Heart left ventricle (tissue), 16 donors: ENCODE data around the gene KCNMA1. TPM values are rescaled to one million over a fixed set of nuclear protein-coding genes. Genes with fewer than 3 reads are reported as not detected.

ENCODE experiments used
- ATAC-seq, 4 donors: fragments of 200-7000 bp; cut with Tn5 transposase; one replicate each; pipeline ENCODE4 v1.9.1; 2020 to 2022; ENCODE audit warnings: moderate library complexity in 4 of 4, mild to moderate bottlenecking in 3 of 4, moderate number of reproducible peaks in 1 of 4
- DNase-seq, 5 donors: peaks; one replicate each; pipeline ENCODE4 v3.0.0-alpha.2; 2020
- H3K27ac ChIP-seq, 12 donors: fragments of 200-600 bp; sonication (generic) in 4 of 12; one replicate each; pipeline versions ENCODE4 v1.5.0 to v1.8.0; 2016 to 2022; ENCODE audit warnings: mild to moderate bottlenecking in 2 of 12
- H3K27me3 ChIP-seq, 9 donors: fragments of 200-600 bp; sonication (generic) in 2 of 9; one replicate each; pipeline versions ENCODE4 v1.5.1 to v1.8.0; 2016 to 2022; ENCODE audit warnings: mild to moderate bottlenecking in 3 of 9
- H3K36me3 ChIP-seq, 9 donors: fragments of 200-600 bp; sonication (generic) in 2 of 9; one replicate each; pipeline versions ENCODE4 v1.5.0 to v1.8.0; 2018 to 2022; ENCODE audit warnings: mild to moderate bottlenecking in 2 of 9
- H3K4me1 ChIP-seq, 12 donors: fragments of 200-600 bp; sonication (generic) in 4 of 12; one replicate each; pipeline versions ENCODE4 v1.5.0 to v1.8.0; 2016 to 2022; ENCODE audit warnings: mild to moderate bottlenecking in 3 of 12
- H3K4me3 ChIP-seq, 12 donors: fragments of 200-600 bp; sonication (generic) in 4 of 12; one replicate each; pipeline versions ENCODE4 v1.5.0 to v1.8.0; 2017 to 2022; ENCODE audit warnings: mild to moderate bottlenecking in 9 of 12, moderate library complexity in 4 of 12
- H3K9me3 ChIP-seq, 12 donors: fragments of 200-600 bp; sonication (generic) in 4 of 12; one replicate each; pipeline versions ENCODE4 v1.5.0 to v1.8.0; 2016 to 2022; ENCODE audit warnings: mild to moderate bottlenecking in 1 of 12
- CTCF ChIP-seq, 12 donors: fragments of 200-600 bp; sonication (generic) in 4 of 12; IDR thresholded peaks; one replicate each; pipeline versions ENCODE4 v1.5.0 to v1.8.0; 2018 to 2022; ENCODE audit warnings: antibody characterized with exemption in 12 of 12, mild to moderate bottlenecking in 5 of 12
- POLR2A ChIP-seq, 2 donors: fragments of 450-650 bp; IDR thresholded peaks; one replicate each; pipeline ENCODE4 v1.6.1; 2017; ENCODE audit warnings: antibody characterized with exemption in 2 of 2, mild to moderate bottlenecking in 2 of 2, moderate library complexity in 2 of 2
- WGBS, 4 donors: extraction: QIAGEN DNeasy Blood & Tissue Kit in 2 of 4; methylation state at CpG; one replicate each; pipeline versions ENCODE4 v1.1.5 to v1.1.7; 2013 to 2018; 5-methylcytosine and 5-hydroxymethylcytosine counted together
- intact Hi-C, 10 donors: fragments of 100-400 bp; cut with DNase I; formaldehyde crosslinking; loops; one replicate each; pipeline versions ENCODE4 v1.11.1 to v1.14.2; 2022
- polyA plus RNA-seq, 2 donors: library from polyadenylated mRNA; stranded (reverse); fragments of 200-250 nt; gene quantifications; one replicate each; pipeline ENCODE4 v1.2.3, GENCODE V29; 2013
- total RNA-seq, 9 donors: library from RNA; depleted of rRNA in 2 of 9; stranded (reverse); fragments of >200 nt in 2 of 9; fragmentation: NEBNext Ultra II Directional in 3 of 9; extraction: Animal tissue kit (Norgen Biotek cat#: 25700) in 3 of 9; gene quantifications; one replicate each; pipeline versions ENCODE4 v1.1.0 to v1.2.4, GENCODE V29; 2016 to 2023
- donor health status: ischemic (EF 13 %, LVEDD 7.1; RV severe dilation, severe dysfunction).
- donor health status: healthy with polysubstance abuse.
- donor health status: DM: no; HTN: yes; CAD: no.
- donor health status: DM: no; HTN: no; CAD: no.
- donor health status: ischemic (EF 25% LVEDD 6.9; RV normal size, moderate dysfunction).
- donor health status: ischemic (EF 25% LVEDD 5.7; RV mildly dilated, moderate dysfunction).
- donor health status: healthy.
- donor health status: DM: yes; HTN: yes; CAD: no.
- donor health status: ischemic (EF 35%, LVEDD 5.7; RV mildly dilated, moderate dysfunction).
- donor health status: nonischemic (EF 11% LVEDD 7.7; RV severe dilation, severe dysfunction).
- donor health status: DM: yes; HTN: yes; CAD: no.
- donor health status: PGD.
- donor health status: ischemic (EF 29% LVEDD 5.4; RV normal size, mild dysfunction).
- donor health status: nonischemic (EF 23%, LVEDD 6.1; RV moderate dilation, normal function).

The KCNMA1 gene
- total and polyA plus RNA-seq, 11 donors: 0.39 to 8.7 (median 1.7) TPM

- no peak for TF ChIP-seq POLR2A (IDR thresholded peaks at IDR 0.05)
- no peak for TF ChIP-seq CTCF (IDR thresholded peaks at IDR 0.05)
- intact Hi-C loops: loop anchor here in 1 of 10 donors (10.0 kb wide), 1 partner anchor 112 kb away; no protein-coding TSS in a partner anchor
- WGBS, 4 donors: 82 to 87% (median 83%) methylated on average over 2 of the region's 2 CpGs
These were observed 644.4 kb downstream of the KCNMA1 start for GRCh38 chr10:76993213-76993612.

GRCh38 chr10:76992467-76992866 is 645.1 kb downstream of the KCNMA1 start:
- intact Hi-C loops: loop anchor here in 1 of 10 donors (10.0 kb wide), 1 partner anchor 112 kb away; no protein-coding TSS in a partner anchor
- TF ChIP-seq POLR2A (IDR thresholded peaks at IDR 0.05) (no peak), CTCF (IDR thresholded peaks at IDR 0.05) (no peak)
- H3K9me3 ChIP-seq: no peaks in the 10 kb centered on the region
- no peak for ATAC-seq
- H3K27me3 ChIP-seq: no peaks in the 10 kb centered on the region
- WGBS, 4 donors: 71 to 83% (median 80%) methylated on average over 3 of the region's 3 CpGs
- no peak overlapping the region for H3K4me3 ChIP-seq
- H3K27ac ChIP-seq: no peak overlapping the region
- H3K4me1 ChIP-seq: peaks cover 0 to 9% (median 0%) of the 10 kb centered on the region in 12 donors
- no peaks in the 10 kb centered on the region for H3K36me3 ChIP-seq
- DNase-seq: no peak

More at GRCh38 chr10:76993213-76993612, 644.4 kb downstream of the KCNMA1 start:
- H3K4me3 ChIP-seq: no peak overlapping the region
- DNase-seq (no peak), ATAC-seq (no peak)
- no peak overlapping the region for H3K27ac ChIP-seq
- H3K4me1 ChIP-seq: peaks cover 0 to 9% (median 0%) of the 10 kb centered on the region in 12 donors
- H3K9me3 ChIP-seq: no peaks in the 10 kb centered on the region
- no peaks in the 10 kb centered on the region for H3K27me3 ChIP-seq
- H3K36me3 ChIP-seq: no peaks in the 10 kb centered on the region

DNA sequence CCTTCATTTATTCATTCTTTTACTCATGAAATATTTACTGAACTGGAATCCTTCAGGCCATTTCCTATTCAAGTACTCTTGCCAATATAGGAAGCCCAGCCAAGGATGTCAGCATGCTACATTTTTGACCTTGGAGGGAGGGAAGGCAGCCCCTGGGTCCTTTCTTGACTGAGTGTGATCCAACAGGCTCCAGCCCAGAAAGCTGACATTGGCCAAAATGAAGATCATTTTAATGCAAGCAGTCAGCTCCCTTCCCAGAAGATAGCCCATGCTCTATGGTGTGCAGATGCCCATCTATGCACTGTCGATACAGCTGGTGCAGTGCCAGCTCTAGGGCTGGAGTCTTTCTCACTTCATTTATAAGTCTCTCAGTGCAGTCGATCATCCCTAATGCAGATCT is 646.0 kb downstream of the KCNMA1 start:
- ATAC-seq (no peak), DNase-seq (no peak)
- TF ChIP-seq POLR2A (IDR thresholded peaks at IDR 0.05) (no peak), CTCF (IDR thresholded peaks at IDR 0.05) (no peak)
- intact Hi-C loops: loop anchor here in 1 of 10 donors (10.0 kb wide), 1 partner anchor 113 kb away; no protein-coding TSS in a partner anchor
- H3K4me3 ChIP-seq: no peak overlapping the region
- H3K4me1 ChIP-seq: peaks cover 0 to 9% (median 0%) of the 10 kb centered on the region in 12 donors
- no peaks in the 10 kb centered on the region for H3K36me3 ChIP-seq
- no peaks in the 10 kb centered on the region for H3K9me3 ChIP-seq
- no peak overlapping the region for H3K27ac ChIP-seq
- 35 to 58% (median 57%) methylated on average over 2 of the region's 2 CpGs for WGBS, 4 donors
- H3K27me3 ChIP-seq: no peaks in the 10 kb centered on the region

GRCh38 chr10:76990561-76990960 is 647.0 kb downstream of the KCNMA1 start:
- WGBS, 4 donors: 94 to 100% (median 95%) methylated on average over 1 of the region's 1 CpG
- intact Hi-C loops: loop anchor here in 1 of 10 donors (10.0 kb wide), 1 partner anchor 114 kb away; no protein-coding TSS in a partner anchor
- TF ChIP-seq POLR2A (IDR thresholded peaks at IDR 0.05): no peak
- TF ChIP-seq CTCF (IDR thresholded peaks at IDR 0.05): no peak
- DNase-seq: no peak
- Histone ChIP-seq H3K27ac (no peak overlapping the region), H3K9me3 (no peaks in the 10 kb centered on the region), H3K4me3 (no peak overlapping the region), H3K4me1 (peaks cover 0 to 9% (median 0%) of the 10 kb centered on the region in 12 donors), H3K27me3 (no peaks in the 10 kb centered on the region), H3K36me3 (no peaks in the 10 kb centered on the region)
- no peak for ATAC-seq
